LNCaP clone FGC (cell line): Measurements from ENCODE around the gene ARPC1B.
"Not testable (repeated sequence)": the region's sequence is repeated elsewhere in the genome, so short reads cannot be mapped to it uniquely, and the experiment has no call there.

Experiments
- DNase-seq: peaks from one replicate; pipeline ENCODE4 v3.0.0-alpha.2; 2011; ENCODE audit warnings: low read depth
- H3K4me3 ChIP-seq: 2 replicates; pipeline ENCODE4 v1.5.1; 2011; ENCODE audit warnings: mild to moderate bottlenecking, low read depth, low read length, control low read depth
- TF ChIP-seq, protein P1 (sequence below): IDR thresholded peaks from 2 replicates; pipeline ENCODE4 v1.5.1; 2012; ENCODE audit warnings: mild to moderate bottlenecking; ENCODE audit not compliant: control insufficient read depth, insufficient read depth; ENCODE audit errors: extremely low read depth

The ARPC1B gene

DNA sequence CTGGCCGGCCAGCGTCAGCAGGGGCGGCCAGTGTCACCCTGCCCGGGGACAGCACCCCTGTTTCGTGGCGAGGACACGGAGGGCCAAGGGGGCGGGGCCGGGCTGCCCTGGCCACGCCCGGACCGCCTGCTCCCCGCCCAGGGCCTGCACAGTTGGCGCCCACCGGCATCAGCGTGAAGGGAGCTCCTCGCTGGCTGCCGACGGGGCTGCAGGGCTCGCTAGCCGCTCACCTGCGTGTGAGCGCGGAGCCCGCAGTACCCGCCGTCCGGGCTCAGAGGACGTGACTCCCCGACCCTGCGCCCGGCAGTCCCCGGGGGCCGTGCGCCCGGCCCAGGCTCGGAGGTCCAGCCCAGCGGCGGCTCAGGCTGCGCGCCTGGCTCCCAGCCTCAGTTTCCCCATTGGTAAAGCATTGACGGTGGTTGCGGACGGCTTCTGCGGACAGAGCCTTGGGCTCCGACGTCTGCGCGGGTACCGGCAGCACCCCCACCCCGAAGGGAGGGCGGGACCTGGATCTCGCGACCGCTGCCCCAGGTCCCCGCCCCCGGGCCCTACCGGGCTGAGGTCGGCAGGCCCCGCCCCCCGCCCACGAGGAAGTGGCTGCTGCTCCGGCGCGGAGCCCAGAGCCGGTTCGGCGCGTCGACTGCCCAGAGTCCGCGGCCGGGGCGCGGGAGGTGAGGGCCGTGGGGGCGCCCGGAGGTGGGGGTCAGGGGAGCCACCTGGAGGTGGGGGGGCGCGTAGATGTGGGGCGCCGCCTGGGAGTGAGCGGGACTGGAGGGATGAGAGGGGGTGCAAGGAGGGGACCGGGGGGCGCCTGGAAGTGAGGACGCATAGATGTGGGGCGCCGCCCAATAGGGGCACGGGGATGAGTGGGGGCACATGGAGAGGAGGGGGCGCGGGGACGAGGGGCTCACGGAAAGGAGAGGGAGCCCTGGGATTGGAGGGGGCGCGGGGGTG lies at the start of gene ARPC1B:
Gene ARPC1B, plus strand, starts transcription at position 620 of the 954 bp plus-strand sequence. CDS start 10,985 bp downstream, outside the sequence.
- DNase-seq = no peak
- peak within 1 kb of the TSS; percentile 72 for H3K4me3 ChIP-seq
- TF ChIP-seq, protein P1, sequence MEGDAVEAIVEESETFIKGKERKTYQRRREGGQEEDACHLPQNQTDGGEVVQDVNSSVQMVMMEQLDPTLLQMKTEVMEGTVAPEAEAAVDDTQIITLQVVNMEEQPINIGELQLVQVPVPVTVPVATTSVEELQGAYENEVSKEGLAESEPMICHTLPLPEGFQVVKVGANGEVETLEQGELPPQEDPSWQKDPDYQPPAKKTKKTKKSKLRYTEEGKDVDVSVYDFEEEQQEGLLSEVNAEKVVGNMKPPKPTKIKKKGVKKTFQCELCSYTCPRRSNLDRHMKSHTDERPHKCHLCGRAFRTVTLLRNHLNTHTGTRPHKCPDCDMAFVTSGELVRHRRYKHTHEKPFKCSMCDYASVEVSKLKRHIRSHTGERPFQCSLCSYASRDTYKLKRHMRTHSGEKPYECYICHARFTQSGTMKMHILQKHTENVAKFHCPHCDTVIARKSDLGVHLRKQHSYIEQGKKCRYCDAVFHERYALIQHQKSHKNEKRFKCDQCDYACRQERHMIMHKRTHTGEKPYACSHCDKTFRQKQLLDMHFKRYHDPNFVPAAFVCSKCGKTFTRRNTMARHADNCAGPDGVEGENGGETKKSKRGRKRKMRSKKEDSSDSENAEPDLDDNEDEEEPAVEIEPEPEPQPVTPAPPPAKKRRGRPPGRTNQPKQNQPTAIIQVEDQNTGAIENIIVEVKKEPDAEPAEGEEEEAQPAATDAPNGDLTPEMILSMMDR = no peak

GRCh38 chr7:99325001-99325493 lies 49.5 kb upstream of the ARPC1B start:
- no peak for DNase-seq
- H3K4me3 ChIP-seq = peak overlapping the region; percentile 93
- TF ChIP-seq, protein P1 = no peak

- TF ChIP-seq, protein P1 = no peak
- peak; percentile 83 for DNase-seq
- H3K4me3 ChIP-seq = peak within 1 kb of the TSS; percentile 93
Measured at GRCh38 chr7:99325592-99326407, 48.7 kb upstream of the ARPC1B start, which contains the start of gene ARPC1A. ARPC1A (plus strand) TSS chr7:99325898; CDS start chr7:99333354, 7,456 bp downstream.

DNA sequence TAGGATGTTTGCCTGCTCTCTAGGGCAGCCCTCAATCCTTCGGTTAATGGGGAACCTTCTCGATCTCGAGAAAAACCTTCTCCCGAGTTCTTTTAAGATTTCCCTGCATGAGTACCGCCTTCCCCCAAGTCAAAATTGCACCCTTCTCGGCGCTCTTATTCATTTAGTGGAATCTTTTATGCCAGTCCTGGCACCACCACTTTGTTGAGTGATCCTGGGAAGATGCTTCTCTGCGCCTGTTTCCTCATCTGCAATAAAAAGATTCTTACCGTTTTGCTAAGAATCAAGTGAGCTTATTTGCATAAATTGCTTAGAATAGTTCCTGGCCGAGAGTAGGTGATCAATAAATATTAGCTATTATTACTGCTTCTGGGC lies 48.1 kb upstream of the ARPC1B start:
- TF ChIP-seq, protein P1 = no peak
- DNase-seq = no peak
- peak overlapping the region; percentile 93 for H3K4me3 ChIP-seq

GRCh38 chr7:99330314-99330961 lies 44.1 kb upstream of the ARPC1B start:
- DNase-seq, H3K4me3 ChIP-seq: not testable (repeated sequence)

GRCh38 chr7:99331002-99331401 lies 43.5 kb upstream of the ARPC1B start:
- TF ChIP-seq, protein P1 = no peak
- H3K4me3 ChIP-seq = no peak overlapping the region
- no peak for DNase-seq
